Measurements from ENCODE around the gene SCAPER.

Gene SCAPER

GRCh38 chr15:76368122-76368621 lies 537.0 kb downstream of the SCAPER start:
- ChIA-PET POLR2A (no interaction called here), CTCF (interaction anchor here (0.7 kb wide), 1 partner anchor 10 kb away, joined by 4 read pairs; no protein-coding TSS in a partner anchor)
- H3K4me3 ChIP-seq (ENCODE audit: low read depth, low read length), result no peak overlapping the region
- TF ChIP-seq CTCF (IDR thresholded peaks at IDR 0.05; ENCODE audit: insufficient read depth, low read length, missing control alignments), result no peak
- DNase-seq (ENCODE audit: low read depth, low spot score), result no peak

GRCh38 chr15:76366714-76367113 lies 538.4 kb downstream of the SCAPER start:
- DNase-seq (ENCODE audit: low read depth, low spot score), result no peak
- CTCF ChIA-PET, result no interaction called here
- H3K4me3 ChIP-seq (ENCODE audit: low read depth, low read length), result no peak overlapping the region
- POLR2A ChIA-PET, result no interaction called here
- no peak for TF ChIP-seq CTCF (IDR thresholded peaks at IDR 0.05; ENCODE audit: insufficient read depth, low read length, missing control alignments)

- CTCF ChIA-PET, result interaction anchor here (1.1 kb wide), 1 partner anchor 128 kb away, joined by 3 read pairs; no protein-coding TSS in a partner anchor
- no peak for DNase-seq (ENCODE audit: low read depth, low spot score)
- POLR2A ChIA-PET, result no interaction called here
- no peak overlapping the region for H3K4me3 ChIP-seq (ENCODE audit: low read depth, low read length)
- TF ChIP-seq CTCF (IDR thresholded peaks at IDR 0.05; ENCODE audit: insufficient read depth, low read length, missing control alignments), result no peak
Observed at GRCh38 chr15:76363251-76363650, 541.9 kb downstream of the SCAPER start.

GRCh38 chr15:76360416-76360815 lies 544.7 kb downstream of the SCAPER start:
- no peak for DNase-seq (ENCODE audit: low read depth, low spot score)
- ChIA-PET POLR2A (no interaction called here), CTCF (no interaction called here)
- no peak overlapping the region for H3K4me3 ChIP-seq (ENCODE audit: low read depth, low read length)
- TF ChIP-seq CTCF (IDR thresholded peaks at IDR 0.05; ENCODE audit: insufficient read depth, low read length, missing control alignments), result no peak

GRCh38 chr15:76359152-76359551 lies 546.0 kb downstream of the SCAPER start:
- no peak overlapping the region for H3K4me3 ChIP-seq (ENCODE audit: low read depth, low read length)
- ChIA-PET POLR2A (no interaction called here), CTCF (interaction anchor here (1.6 kb wide), 1 partner anchor 10 kb away, joined by 4 read pairs; no protein-coding TSS in a partner anchor)
- no peak for DNase-seq (ENCODE audit: low read depth, low spot score)
- TF ChIP-seq CTCF (IDR thresholded peaks at IDR 0.05; ENCODE audit: insufficient read depth, low read length, missing control alignments), result no peak

- no peak for DNase-seq (ENCODE audit: low read depth, low spot score)
- TF ChIP-seq CTCF (IDR thresholded peaks at IDR 0.05; ENCODE audit: insufficient read depth, low read length, missing control alignments), result no peak
- H3K4me3 ChIP-seq (ENCODE audit: low read depth, low read length), result no peak overlapping the region
- POLR2A ChIA-PET, result no interaction called here
- CTCF ChIA-PET, result interaction anchor here (1.6 kb wide), 1 partner anchor 10 kb away, joined by 4 read pairs; no protein-coding TSS in a partner anchor
Observed at GRCh38 chr15:76358453-76358852, 546.7 kb downstream of the SCAPER start.
